ENCODE measurements around the gene FBLN1.
"Not testable (repeated sequence)": the region's sequence is repeated elsewhere in the genome, so short reads cannot be mapped to it uniquely, and the experiment has no call there.

GRCh38 chr22:45560092-45560491 lies 57.4 kb downstream of the FBLN1 start:
- not testable (repeated sequence) for TF ChIP-seq ZC3H10, ZFP30 (CRISPR knock-in tag; IDR thresholded peaks at IDR 0.05)
